Measurements from ENCODE around the gene KLHL35.

- TF ChIP-seq CTCF (conservative IDR thresholded peaks at IDR 0.05 in 1 of 2, IDR thresholded peaks at IDR 0.05 in 1 of 2; ENCODE audit: low read depth in 1 of 2, low read length in 2 of 2), result no peak
- TF ChIP-seq EZH2 (IDR thresholded peaks at IDR 0.05; ENCODE audit: low read length, missing control alignments), result no peak
These were observed 46.7 kb upstream of the KLHL35 start for GRCh38 chr11:75479597-75480145.
